ENCODE data around the gene PARK7. TPM values are rescaled to one million over a fixed set of nuclear protein-coding genes. Genes with fewer than 3 reads are reported as not detected.

PARK7 gene
- polyA plus RNA-seq, 1 experiment = 479 TPM

DNA sequence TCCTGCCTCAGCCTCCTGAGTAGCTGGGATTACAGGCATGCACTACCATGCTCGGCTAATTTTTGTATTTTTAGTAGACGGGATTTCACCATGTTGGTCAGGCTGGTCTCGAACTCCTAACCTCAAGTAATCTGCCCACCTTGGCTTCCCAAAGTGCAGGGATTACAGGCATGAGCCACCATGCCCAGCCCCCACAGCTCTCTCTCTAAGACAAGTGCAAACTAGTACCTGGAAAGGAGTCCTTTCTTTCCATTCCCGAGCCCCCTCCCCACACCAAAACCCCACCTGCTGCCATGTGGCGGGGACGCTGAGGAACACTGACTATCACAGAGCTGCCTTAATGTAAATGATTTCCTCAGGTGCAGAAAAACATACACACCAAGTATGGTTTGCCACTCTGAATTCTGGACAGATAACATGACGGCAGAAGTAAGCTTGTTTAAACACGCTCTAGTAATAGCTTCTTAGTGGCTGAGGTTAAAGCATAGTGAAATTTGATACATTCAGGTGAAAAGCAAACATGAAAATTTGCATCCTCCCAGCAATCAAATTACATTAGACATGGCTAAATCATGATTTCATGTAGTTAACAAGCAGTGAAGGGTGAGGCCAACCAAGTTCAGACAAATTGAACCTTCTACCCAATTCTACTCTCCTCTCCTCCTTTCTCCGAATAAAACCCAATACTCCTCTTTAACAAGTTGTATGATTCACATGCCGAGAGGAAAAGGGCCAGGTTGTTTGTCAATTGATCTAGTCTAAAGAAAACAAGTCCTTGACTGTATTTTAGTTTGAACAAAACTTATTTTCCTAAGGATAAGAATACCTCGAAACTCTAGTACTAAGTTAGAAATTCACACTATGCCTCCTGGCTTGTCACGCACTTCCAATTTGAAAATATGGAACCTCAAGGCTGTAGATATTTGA is 44.8 kb downstream of the PARK7 start:
- POLR2A ChIA-PET = interaction anchor here (0.7 kb wide), 2 partner anchors 8 to 457 kb away, joined by 3 to 6 read pairs; no protein-coding TSS in a partner anchor
- Histone ChIP-seq H3K9me3 (ENCODE audit: control insufficient read depth, insufficient read depth, low read length) (no peaks in the 10 kb centered on the region), H3K4me3 (ENCODE audit: low read depth, low read length) (no peak overlapping the region), H3K27me3 (ENCODE audit: control insufficient read depth, insufficient read depth, low read length) (no peaks in the 10 kb centered on the region), H3K27ac (ENCODE audit: low read depth, low read length) (peak overlapping the region; percentile 96)
- CTCF ChIA-PET = interaction anchor here (0.6 to 1.3 kb wide), 2 partner anchors 9 to 23 kb away, joined by 3 to 9 read pairs; no protein-coding TSS in a partner anchor
- TF ChIP-seq, protein P1, sequence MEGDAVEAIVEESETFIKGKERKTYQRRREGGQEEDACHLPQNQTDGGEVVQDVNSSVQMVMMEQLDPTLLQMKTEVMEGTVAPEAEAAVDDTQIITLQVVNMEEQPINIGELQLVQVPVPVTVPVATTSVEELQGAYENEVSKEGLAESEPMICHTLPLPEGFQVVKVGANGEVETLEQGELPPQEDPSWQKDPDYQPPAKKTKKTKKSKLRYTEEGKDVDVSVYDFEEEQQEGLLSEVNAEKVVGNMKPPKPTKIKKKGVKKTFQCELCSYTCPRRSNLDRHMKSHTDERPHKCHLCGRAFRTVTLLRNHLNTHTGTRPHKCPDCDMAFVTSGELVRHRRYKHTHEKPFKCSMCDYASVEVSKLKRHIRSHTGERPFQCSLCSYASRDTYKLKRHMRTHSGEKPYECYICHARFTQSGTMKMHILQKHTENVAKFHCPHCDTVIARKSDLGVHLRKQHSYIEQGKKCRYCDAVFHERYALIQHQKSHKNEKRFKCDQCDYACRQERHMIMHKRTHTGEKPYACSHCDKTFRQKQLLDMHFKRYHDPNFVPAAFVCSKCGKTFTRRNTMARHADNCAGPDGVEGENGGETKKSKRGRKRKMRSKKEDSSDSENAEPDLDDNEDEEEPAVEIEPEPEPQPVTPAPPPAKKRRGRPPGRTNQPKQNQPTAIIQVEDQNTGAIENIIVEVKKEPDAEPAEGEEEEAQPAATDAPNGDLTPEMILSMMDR (IDR thresholded peaks at IDR 0.05; ENCODE audit: low read depth, low read length) = no peak
- DNase-seq (ENCODE audit: low read depth, low spot score) = no peak

DNA sequence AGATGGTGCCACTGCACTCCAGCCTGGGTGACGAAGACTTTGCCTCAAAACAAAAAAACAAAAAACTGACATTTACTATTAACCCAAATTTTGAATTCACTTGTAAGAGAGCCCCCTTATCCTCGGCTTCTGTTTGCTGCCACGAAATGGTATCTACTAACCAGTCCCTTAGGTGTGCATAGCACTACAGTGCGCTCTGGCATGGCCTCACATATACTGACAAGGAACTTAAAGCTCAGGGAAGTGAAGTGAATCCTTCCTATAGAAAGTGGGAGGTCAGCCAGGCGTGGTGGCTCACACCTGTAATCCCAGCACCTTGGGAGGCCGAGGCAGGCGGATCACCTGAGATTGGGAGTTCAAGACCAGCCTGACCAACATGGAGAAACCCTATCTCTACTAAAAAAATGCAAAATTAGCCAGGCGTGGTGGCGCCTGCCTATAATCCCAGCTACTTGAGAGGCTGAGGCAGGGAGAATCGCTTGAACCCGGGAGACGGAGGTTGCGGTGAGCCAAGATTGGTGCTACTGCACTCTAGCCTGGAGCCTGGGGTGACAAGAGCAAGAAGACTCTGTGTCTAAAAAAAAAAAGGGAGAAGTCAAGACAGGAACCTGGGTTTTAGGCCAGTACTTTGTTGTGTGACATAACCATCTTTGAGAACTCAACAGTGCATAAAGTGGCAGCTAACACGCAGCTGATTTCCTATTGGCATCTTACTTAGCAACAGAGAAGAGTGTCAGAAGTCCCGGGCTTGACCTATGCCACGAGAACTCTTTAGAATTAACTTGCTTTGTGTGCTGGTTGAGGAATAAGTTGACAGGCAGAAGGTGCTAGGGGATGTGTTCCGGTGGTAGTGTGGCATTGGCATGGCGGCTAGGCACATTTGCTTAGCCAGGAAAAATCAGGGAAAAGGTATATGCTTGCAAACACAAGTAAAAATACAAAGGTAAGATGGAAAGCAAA is 47.8 kb downstream of the PARK7 start:
- Histone ChIP-seq H3K4me3 (ENCODE audit: low read depth, low read length) (no peak overlapping the region), H3K27me3 (ENCODE audit: control insufficient read depth, insufficient read depth, low read length) (no peaks in the 10 kb centered on the region), H3K9me3 (ENCODE audit: control insufficient read depth, insufficient read depth, low read length) (no peaks in the 10 kb centered on the region), H3K27ac (ENCODE audit: low read depth, low read length) (peak overlapping the region; percentile 21)
- no peak for DNase-seq (ENCODE audit: low read depth, low spot score)
- ChIA-PET POLR2A (no interaction called here), CTCF (no interaction called here)
- TF ChIP-seq, protein P1 (IDR thresholded peaks at IDR 0.05; ENCODE audit: low read depth, low read length) = no peak

DNA sequence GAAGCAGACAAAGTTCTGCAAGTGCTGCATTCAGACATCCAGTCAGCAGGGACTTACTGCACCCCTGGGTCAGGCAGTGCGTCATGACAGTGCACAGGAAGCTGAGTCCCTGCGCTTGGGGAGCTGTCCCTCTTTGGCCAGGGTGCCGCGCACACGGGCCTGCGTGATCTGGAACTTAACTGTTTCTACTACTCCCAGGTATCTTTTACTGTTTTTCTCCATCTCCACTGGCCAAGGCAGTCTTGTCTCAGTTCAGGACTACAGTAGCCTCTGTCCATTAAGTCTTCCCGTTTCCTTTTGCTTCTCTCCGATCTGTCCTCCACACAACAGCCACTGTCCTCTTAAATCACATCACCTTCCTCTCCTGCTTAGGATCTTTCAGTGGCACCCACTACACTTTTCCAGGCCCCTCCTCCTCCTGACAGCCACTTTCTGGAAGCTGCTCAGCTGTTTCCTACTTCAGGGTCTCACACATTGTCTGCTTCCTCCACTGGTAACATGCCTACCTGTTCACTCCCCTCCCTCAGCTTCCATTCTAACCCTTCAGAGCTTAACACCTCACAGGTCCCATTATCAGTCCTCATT is 48.7 kb downstream of the PARK7 start:
- CTCF ChIA-PET = interaction anchor here (0.9 kb wide), 1 partner anchor 35 kb away, joined by 3 read pairs; no protein-coding TSS in a partner anchor
- POLR2A ChIA-PET = no interaction called here
- TF ChIP-seq, protein P1 (IDR thresholded peaks at IDR 0.05; ENCODE audit: low read depth, low read length) = no peak
- Histone ChIP-seq H3K9me3 (ENCODE audit: control insufficient read depth, insufficient read depth, low read length) (no peaks in the 10 kb centered on the region), H3K4me3 (ENCODE audit: low read depth, low read length) (no peak overlapping the region), H3K27me3 (ENCODE audit: control insufficient read depth, insufficient read depth, low read length) (no peaks in the 10 kb centered on the region), H3K27ac (ENCODE audit: low read depth, low read length) (no peak overlapping the region)
- DNase-seq (ENCODE audit: low read depth, low spot score) = no peak

DNA sequence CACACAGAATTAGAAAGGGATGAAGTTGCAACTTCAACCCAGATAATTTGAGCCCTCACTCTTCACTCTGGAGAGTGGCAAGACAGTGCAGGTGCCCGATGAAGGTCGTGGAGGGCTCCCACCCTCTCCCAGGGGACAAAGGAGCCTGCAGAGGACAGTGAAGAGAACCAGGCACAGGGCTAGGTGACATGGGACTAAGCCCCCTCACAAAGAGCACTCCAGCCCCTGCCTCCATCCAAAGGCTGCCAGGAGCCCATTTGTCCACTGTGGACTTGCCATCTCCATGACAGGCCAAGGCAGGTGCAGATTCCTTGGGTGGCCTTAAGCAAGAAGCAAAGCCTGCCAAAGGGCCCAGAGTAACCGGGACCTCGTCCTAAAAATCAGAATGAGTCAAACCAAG is 49.5 kb downstream of the PARK7 start:
- H3K4me3 ChIP-seq (ENCODE audit: low read depth, low read length) = no peak overlapping the region
- CTCF ChIA-PET = interaction anchor here (0.9 to 2.7 kb wide), 4 partner anchors 29 to 304 kb away, joined by 3 to 21 read pairs (median 8); no protein-coding TSS in a partner anchor
- H3K9me3 ChIP-seq (ENCODE audit: control insufficient read depth, insufficient read depth, low read length) = no peaks in the 10 kb centered on the region
- H3K27ac ChIP-seq (ENCODE audit: low read depth, low read length) = no peak overlapping the region
- no peaks in the 10 kb centered on the region for H3K27me3 ChIP-seq (ENCODE audit: control insufficient read depth, insufficient read depth, low read length)
- TF ChIP-seq, protein P1 (IDR thresholded peaks at IDR 0.05; ENCODE audit: low read depth, low read length) = no peak
- DNase-seq (ENCODE audit: low read depth, low spot score) = no peak
- POLR2A ChIA-PET = no interaction called here

Data from AG04450 (cell line).